Left renal cortex interstitium (tissue), 4 donors: ENCODE measurements around the gene U2SURP. TPM values are rescaled to one million over a fixed set of nuclear protein-coding genes. Genes with fewer than 3 reads are reported as not detected.

ENCODE experiments used
- DNase-seq, 4 donors: peaks; one replicate each; pipeline ENCODE4 v3.0.0-alpha.2; 2013; ENCODE audit warnings: low read depth in 4 of 4, low spot score in 2 of 4, missing footprints in 1 of 4
- polyA plus RNA-seq, 4 donors: library from polyadenylated mRNA; unstranded; fragments of 120-200 nt; gene quantifications; one replicate each; pipeline ENCODE4 v1.2.1, GENCODE V29; 2013; ENCODE audit not compliant: insufficient read length in 4 of 4

U2SURP gene
- polyA plus RNA-seq: 100 to 1,000 TPM; 129 to 188 (median 158) TPM

GRCh38 chr3:143001369-143002082 lies at the start of gene U2SURP:
Gene U2SURP, plus strand, starts transcription at chr3:143001570. Its CDS starts 59 bp downstream, at chr3:143001629.
- DNase-seq: peak; percentile 91 to 99 (median 98)

GRCh38 chr3:142951794-142952193 lies 49.6 kb upstream of the U2SURP start:
- peak in 1 of 4 donors; percentile 12 for DNase-seq

- DNase-seq: no peak
Measured at GRCh38 chr3:142952272-142953193, 48.8 kb upstream of the U2SURP start.

- DNase-seq: no peak
Measured at GRCh38 chr3:142953443-142953842, 47.9 kb upstream of the U2SURP start.

- DNase-seq: no peak
Measured at GRCh38 chr3:142958707-142959106, 42.7 kb upstream of the U2SURP start.

- DNase-seq: no peak
Measured at GRCh38 chr3:142960322-142960850, 41.0 kb upstream of the U2SURP start.

- no peak for DNase-seq
Measured at GRCh38 chr3:142961539-142961938, 39.8 kb upstream of the U2SURP start.

GRCh38 chr3:142962175-142962519 lies 39.2 kb upstream of the U2SURP start:
- DNase-seq: no peak

- no peak for DNase-seq
Measured at GRCh38 chr3:142962520-142963233, 38.7 kb upstream of the U2SURP start.

GRCh38 chr3:142963234-142963515 lies 38.2 kb upstream of the U2SURP start:
- DNase-seq: no peak

GRCh38 chr3:142963516-142964448 lies 37.6 kb upstream of the U2SURP start, which contains the start of gene PAQR9:
Gene PAQR9, minus strand, starts transcription at chr3:142963674. Its CDS starts 338 bp downstream, at chr3:142963336.
- DNase-seq: peak in 2 of 4 donors; percentile 20 to 31

- no peak for DNase-seq
Measured at GRCh38 chr3:142965581-142965980, 35.8 kb upstream of the U2SURP start.

- DNase-seq: no peak
Measured at GRCh38 chr3:142966808-142967207, 34.6 kb upstream of the U2SURP start.

GRCh38 chr3:142968319-142969025 lies 32.9 kb upstream of the U2SURP start:
- DNase-seq: no peak

- DNase-seq: no peak
Measured at GRCh38 chr3:142971431-142971830, 29.9 kb upstream of the U2SURP start.

GRCh38 chr3:142972092-142972753 lies 29.1 kb upstream of the U2SURP start:
- DNase-seq: no peak

GRCh38 chr3:142973217-142974009 lies 28.0 kb upstream of the U2SURP start:
- no peak for DNase-seq
